Dendritic cell treated with granulocyte-macrophage colony-stimulating factor and Interleukin-4, amounts not matched to agents 40 ng/mL and 50 ng/mL, for 4 days (primary cell): Measurements from ENCODE around the gene LRRC71.
A peak's percentile ranks its signal among the peaks of the same experiment; 100 is the strongest.

Experiments
- H3K27ac Mint-ChIP-seq: one replicate; pipeline ENCODE4 v1.8.0; 2022; ENCODE audit warnings: mild to moderate bottlenecking, mixed read lengths
- H3K27me3 Mint-ChIP-seq: one replicate; pipeline ENCODE4 v1.8.0; 2022; ENCODE audit warnings: mild to moderate bottlenecking, mixed read lengths
- H3K36me3 Mint-ChIP-seq: one replicate; pipeline ENCODE4 v1.8.0; 2022; ENCODE audit warnings: low read depth, mixed read lengths
- H3K4me1 Mint-ChIP-seq: one replicate; pipeline ENCODE4 v1.8.0; 2022; ENCODE audit warnings: low read depth, mixed read lengths
- H3K4me3 Mint-ChIP-seq: one replicate; pipeline ENCODE4 v1.8.0; 2022; ENCODE audit warnings: mild to moderate bottlenecking, moderate library complexity, mixed read lengths
- H3K9me3 Mint-ChIP-seq: one replicate; pipeline ENCODE4 v1.8.0; 2022; ENCODE audit warnings: mixed read lengths
- intact Hi-C: fragments of 100-400 bp; cut with micrococcal nuclease; formaldehyde crosslinking; loops from one replicate; pipeline ENCODE4 v1.15.0; 2022

The LRRC71 gene

DNA sequence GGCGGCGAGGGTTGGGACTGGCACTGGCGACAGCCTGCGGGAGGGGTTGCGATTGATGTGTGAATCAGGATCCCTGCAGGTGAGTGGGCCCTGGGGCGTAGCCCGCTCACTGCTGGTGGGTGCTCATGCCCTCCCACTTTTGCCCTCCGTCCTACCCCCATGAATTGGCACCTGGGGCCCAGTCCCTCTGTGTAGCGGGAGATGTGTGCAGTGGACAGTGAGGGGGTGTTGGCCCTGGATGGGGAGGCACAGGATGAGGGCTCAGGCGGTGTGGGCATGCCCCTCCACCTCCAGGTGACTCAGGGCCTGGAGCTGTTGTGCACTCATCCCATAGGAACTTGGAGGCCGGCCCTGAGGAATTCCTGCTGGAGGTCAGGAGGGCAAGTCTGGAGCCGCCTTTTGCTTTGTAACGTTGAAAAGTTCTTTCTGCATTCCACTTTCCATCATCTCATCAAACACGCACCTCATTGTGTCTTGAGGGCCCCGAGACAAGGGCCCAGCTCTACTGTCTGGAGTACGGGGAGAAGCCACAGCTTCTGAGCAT lies 23.9 kb upstream of the LRRC71 start:
- Mint-ChIP-seq H3K4me1 (peaks cover 39% of the 10 kb centered on the region), H3K27ac (no peak overlapping the region), H3K9me3 (no peaks in the 10 kb centered on the region), H3K36me3 (no peaks in the 10 kb centered on the region), H3K27me3 (peaks cover 70% of the 10 kb centered on the region), H3K4me3 (no peak overlapping the region)
- intact Hi-C loops: no loop called here

DNA sequence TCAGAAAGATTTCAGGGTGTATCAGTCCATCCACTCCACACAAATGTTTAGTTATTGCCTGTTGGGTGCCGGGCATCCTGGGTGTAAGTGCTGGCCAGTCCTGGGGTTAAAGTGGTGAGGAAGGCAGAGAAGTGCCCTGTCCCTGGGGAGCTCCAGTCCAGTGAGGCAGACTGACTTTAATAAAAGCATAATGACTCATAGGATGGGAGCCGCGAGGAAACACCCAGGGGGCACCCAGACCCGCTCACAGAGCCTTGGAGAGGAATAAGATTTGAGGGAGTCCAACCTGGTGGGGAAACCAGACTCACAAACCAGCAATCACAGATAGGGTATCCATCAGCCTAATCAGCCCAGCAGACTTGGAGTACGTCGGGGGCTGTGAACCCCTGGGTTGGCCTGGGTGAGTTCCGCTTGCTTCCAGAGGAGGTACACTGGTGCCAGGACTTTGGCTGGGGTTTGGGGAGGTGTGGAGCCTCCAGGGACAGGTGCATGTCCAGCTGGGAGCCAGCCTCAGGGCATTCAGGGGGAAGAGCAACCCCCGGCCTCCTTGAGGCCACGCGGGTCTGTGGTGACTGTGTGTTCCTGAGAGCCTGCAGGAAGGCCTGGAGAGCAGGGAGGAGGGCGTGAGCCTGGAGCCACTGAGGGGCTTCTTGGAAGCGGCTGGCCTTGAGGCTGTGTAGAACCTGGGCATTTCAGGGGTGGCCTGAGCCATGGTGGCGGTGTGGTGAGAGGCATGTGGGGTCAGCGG lies 23.2 kb upstream of the LRRC71 start:
- intact Hi-C loops: no loop called here
- H3K36me3 Mint-ChIP-seq: no peaks in the 10 kb centered on the region
- peaks cover 37% of the 10 kb centered on the region for H3K4me1 Mint-ChIP-seq
- H3K4me3 Mint-ChIP-seq: no peak overlapping the region
- no peaks in the 10 kb centered on the region for H3K9me3 Mint-ChIP-seq
- peaks cover 71% of the 10 kb centered on the region for H3K27me3 Mint-ChIP-seq
- H3K27ac Mint-ChIP-seq: peak overlapping the region; percentile 52

DNA sequence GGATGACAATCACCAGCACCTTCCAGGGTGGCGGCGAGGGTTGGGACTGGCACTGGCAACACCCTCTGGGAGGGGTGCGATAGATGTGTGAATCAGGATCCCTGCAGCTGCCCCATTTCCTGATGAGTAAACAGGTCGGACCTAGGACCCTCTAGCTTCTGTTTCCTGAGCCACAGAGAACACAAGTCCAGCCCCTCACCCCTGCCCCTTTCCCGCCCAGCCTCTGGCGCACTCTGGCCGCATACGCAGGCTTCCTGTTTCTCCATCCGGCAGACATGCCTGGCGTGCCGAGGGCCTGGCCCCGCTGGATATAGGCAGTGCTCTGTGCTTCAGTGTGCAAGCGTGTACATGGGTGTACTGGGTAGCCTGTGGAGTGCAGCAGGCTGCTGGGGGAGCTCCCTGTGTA lies 22.3 kb upstream of the LRRC71 start:
- Mint-ChIP-seq H3K27ac (peak overlapping the region; percentile 52), H3K4me3 (no peak overlapping the region), H3K4me1 (peaks cover 37% of the 10 kb centered on the region), H3K36me3 (no peaks in the 10 kb centered on the region), H3K9me3 (no peaks in the 10 kb centered on the region), H3K27me3 (peaks cover 67% of the 10 kb centered on the region)
- intact Hi-C loops: no loop called here

DNA sequence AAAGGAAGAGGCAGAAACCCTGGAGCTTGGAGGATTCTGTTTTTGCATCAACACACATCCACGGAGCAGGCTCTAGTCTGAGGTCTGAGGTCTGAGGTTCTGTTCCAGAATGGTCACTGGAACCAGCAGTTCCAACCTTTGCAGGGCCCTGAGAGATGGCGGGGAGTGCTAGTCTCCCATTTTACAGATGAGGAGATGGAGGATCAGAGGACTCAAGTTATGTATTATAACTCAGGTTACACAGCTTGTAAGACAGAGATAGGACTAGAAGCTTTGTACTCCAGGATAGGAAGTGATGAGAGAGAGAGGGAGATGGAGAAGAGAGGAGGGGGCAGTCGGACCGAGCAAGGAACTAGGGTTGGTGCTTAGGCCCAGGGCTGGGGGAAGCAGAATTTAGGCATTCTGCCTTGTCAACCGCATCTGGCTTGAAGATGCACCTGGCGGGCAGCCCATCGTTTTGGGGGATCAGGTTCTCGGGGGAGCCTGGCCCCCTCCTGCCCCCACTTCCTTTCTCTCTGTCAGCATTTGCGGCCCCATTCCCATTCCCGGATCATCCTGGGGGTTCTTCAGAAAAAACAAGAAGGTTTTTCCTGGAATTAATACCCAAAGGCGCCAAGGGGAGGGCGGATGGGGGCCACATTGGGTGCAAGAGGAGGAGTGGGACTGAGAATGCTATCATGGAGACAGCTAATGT lies 21.3 kb upstream of the LRRC71 start:
- peak overlapping the region; percentile 52 for H3K27ac Mint-ChIP-seq

DNA sequence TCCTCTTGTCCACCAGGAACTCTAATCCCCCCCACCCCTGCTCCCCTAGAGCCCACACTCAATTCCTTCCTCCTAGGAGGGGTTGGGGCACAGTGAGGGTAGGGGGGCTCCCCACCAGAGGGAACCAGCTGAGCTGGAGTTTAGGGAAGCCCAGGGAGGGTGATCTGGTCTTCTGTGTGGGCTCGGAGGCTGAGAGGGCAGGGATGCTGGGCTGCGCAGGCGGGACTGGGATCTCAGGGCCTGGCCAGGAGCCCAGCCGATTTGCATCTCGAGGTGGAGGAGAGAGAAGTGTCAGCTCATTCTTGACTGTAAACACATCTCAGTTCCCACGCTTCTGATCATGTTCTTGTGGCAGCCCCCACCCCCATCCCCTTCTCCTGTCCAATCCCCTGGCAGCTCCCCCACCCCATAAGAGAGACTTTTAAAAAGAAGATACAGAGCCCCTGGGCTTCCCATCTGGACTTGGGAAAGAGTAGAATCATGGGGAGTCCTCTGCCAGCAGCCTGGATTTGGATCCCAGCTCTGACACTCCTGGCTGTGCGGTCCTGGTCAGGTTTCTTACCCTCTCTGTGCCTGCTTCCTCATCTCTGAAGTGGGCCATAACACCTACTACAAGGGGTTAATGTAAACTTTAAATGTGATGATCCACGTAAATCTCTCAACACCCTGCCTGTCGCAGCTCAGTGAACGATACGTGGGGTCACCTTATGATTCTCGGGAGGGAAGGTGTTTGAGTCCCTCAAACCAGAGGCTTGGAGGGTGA lies 20.3 kb upstream of the LRRC71 start:
- H3K27ac Mint-ChIP-seq: no peak overlapping the region
- H3K36me3 Mint-ChIP-seq: no peaks in the 10 kb centered on the region
- H3K27me3 Mint-ChIP-seq: peaks cover 59% of the 10 kb centered on the region
- intact Hi-C loops: no loop called here
- H3K9me3 Mint-ChIP-seq: no peaks in the 10 kb centered on the region
- H3K4me1 Mint-ChIP-seq: peaks cover 37% of the 10 kb centered on the region
- H3K4me3 Mint-ChIP-seq: no peak overlapping the region

More for the DNA sequence above, 21.3 kb upstream of the LRRC71 start:
- Mint-ChIP-seq H3K27me3 (peaks cover 66% of the 10 kb centered on the region), H3K9me3 (no peaks in the 10 kb centered on the region), H3K4me3 (no peak overlapping the region), H3K4me1 (peaks cover 37% of the 10 kb centered on the region), H3K36me3 (no peaks in the 10 kb centered on the region)
- intact Hi-C loops: no loop called here

DNA sequence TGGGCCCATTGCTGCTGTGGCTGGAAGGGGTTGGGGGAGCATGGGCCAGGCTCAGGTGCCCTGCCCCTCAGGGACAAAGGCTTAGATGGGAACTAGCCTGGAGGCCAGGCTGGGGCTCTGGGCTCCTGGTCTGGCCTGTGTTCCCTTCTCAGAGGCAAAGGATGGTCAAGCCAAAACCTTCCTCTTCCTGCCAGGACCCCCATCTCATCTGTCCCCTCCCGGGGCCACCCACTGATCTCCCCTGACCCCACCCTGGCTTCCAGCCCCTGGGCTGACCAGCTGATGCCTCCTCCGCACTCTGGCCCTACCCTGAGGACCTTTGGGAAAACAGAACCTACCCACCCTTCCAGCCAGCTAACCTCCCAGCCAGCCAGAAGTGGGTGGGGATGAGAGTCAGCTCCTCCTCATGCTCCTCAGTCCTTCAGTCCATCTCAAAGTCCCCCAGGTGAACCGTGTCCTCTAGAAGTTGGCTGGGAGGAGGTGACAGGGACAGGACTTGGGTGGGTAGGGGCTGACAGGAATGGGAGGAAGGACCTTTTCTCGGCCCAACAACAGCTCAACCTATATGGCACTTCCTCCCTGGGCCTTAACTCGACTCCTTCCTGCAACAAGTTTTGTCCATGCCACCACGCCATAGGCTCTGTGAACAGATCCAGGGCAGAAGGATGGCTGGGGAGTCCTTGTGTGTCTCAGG lies 19.4 kb upstream of the LRRC71 start:
- H3K4me1 Mint-ChIP-seq: peaks cover 46% of the 10 kb centered on the region
- H3K4me3 Mint-ChIP-seq: no peak overlapping the region
- H3K36me3 Mint-ChIP-seq: no peaks in the 10 kb centered on the region
- peak overlapping the region; percentile 60 for H3K27ac Mint-ChIP-seq
- H3K27me3 Mint-ChIP-seq: peaks cover 57% of the 10 kb centered on the region
- H3K9me3 Mint-ChIP-seq: no peaks in the 10 kb centered on the region
- intact Hi-C loops: no loop called here

DNA sequence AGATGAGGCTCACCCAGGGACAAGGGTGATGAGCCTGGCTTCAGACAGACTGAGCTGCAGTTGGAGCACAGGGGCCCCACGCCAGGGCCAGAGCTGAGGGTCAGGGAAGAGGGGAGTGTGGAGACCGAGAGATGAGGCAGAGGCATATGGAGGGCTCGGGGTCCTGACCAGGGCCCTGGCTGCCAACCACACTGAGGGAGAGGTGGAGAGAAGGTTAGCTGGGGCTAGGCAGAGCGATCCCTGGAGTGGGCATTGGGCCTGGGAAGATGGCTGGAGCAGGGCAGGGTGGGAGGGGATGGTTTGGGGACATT lies 18.9 kb upstream of the LRRC71 start:
- Mint-ChIP-seq H3K27ac (peak overlapping the region; percentile 60), H3K36me3 (no peaks in the 10 kb centered on the region), H3K4me1 (peaks cover 48% of the 10 kb centered on the region), H3K9me3 (no peaks in the 10 kb centered on the region), H3K27me3 (peaks cover 52% of the 10 kb centered on the region), H3K4me3 (no peak overlapping the region)
- intact Hi-C loops: no loop called here

DNA sequence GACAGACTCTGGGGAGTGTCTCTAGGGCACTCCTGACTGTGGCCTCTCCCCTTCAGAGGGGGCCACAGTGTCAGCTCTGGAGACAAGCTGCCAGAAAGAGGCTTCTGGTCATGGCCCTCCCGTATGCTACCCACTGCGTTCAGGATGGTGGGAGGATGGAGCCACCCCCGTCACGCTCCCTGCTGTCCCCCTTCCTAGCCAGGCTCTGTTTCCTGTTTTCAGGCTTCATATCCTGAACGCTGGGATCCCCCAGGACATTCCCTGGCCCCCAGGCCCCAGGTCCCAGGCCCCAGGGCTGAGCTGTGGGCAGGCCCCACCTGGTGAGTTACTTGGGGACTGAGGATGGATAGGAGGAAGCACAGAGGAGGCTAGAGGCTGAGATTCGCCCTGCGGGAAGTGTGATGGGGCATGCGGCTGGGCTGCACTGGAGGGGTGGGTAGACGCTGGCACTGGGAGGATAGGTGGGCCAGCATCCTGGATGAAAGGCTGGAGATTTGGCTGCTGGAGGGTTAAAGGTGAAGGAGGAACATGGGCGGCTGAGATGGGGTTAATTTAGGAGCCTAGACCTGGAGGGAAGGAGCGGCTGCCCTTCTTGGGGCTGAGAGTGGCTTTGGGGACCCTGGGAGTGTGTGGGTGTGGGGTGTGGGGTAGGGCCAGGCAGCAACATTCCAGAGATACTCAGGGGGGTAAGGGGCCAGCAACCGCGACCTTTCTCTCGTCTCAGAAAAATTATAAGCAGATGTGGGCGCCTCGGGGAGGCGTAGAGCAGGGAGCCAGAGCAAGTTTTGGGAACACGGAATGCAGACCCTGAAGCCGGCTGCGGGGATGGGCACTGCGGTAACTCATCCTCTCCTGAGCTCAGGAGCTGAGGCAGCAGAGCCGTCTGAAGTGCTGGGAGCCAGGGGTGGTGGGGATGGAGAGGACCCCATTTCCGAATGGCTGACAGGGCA lies 18.2 kb upstream of the LRRC71 start:
- H3K4me3 Mint-ChIP-seq: no peak overlapping the region
- H3K27ac Mint-ChIP-seq: peak overlapping the region; percentile 60
- intact Hi-C loops: no loop called here
- peaks cover 46% of the 10 kb centered on the region for H3K27me3 Mint-ChIP-seq
- H3K9me3 Mint-ChIP-seq: no peaks in the 10 kb centered on the region
- H3K4me1 Mint-ChIP-seq: peaks cover 54% of the 10 kb centered on the region
- H3K36me3 Mint-ChIP-seq: no peaks in the 10 kb centered on the region

DNA sequence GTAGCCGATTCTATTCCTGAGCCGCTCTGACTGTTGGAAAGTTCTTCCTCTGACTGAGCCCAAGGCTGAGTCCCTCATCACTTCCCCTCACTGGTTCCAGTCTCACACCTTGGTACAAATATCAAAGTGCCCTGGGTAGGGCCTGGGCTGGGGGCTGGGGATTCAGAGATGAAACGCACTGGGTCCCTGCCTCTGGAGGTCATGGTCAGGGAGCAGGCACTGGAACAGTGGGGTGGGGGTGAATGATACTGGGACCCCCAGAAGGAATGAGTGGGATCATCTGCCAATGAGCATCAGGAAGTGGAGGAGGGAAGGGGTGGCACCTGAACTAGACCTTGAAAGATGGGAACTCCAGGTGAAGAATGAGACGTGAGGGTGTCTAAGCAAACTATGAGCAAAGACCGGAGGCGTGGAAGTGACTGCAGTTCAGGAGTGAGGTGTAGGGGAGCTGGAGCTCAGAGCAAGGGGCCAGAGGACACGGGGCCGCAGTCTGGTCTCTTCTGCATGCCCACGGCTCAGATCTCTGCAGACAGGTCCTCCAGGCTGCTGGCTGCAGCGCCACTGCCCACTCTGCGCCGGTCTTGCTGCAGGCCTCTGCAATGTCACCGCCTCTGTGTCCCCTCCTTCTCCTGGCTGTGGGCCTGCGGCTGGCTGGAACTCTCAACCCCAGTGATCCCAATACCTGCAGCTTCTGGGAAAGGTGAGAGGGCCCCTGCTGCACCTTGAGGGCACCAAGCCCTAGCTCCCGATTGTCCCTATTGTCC lies 16.9 kb upstream of the LRRC71 start:
- Mint-ChIP-seq H3K27me3 (peaks cover 38% of the 10 kb centered on the region), H3K4me1 (peaks cover 50% of the 10 kb centered on the region), H3K9me3 (no peaks in the 10 kb centered on the region), H3K36me3 (no peaks in the 10 kb centered on the region), H3K27ac (no peak overlapping the region), H3K4me3 (no peak overlapping the region)
- intact Hi-C loops: no loop called here

DNA sequence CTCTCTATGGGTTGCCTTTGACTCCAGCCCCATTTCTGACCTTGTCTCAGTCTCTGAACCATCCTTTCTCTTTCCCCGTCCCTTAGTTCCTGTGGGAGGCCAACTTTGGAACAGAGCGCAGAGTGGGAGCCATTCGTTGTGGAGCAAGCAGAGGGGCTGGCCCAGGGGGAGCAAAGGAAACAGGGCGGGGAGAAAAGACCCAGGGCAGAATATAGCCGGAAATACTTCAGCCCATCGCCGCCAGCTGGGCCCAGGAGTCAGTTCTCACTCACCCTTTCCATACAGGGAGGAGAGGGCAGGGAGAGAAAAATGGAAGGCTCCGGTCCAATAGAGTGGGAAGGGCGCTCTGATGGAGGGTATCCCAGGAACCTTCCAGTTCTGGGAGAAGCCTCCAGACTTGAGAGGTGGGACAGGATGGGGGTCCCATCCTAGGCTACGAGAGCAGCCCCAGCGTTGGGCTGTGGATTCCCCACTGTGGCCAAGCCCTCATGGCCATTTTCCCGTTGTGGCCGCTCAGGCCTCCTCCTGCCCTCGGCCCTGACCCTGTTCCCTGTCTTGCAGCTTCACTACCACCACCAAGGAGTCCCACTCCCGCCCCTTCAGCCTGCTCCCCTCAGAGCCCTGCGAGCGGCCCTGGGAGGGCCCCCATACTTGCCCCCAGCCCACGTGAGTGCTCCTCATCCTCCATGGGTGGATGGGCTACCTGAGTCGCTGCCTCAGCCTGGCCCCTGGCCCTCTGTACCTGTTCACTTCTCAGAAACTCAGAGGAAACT lies 16.1 kb upstream of the LRRC71 start:
- Mint-ChIP-seq H3K27ac (peak overlapping the region; percentile 65), H3K4me3 (no peak overlapping the region)

DNA sequence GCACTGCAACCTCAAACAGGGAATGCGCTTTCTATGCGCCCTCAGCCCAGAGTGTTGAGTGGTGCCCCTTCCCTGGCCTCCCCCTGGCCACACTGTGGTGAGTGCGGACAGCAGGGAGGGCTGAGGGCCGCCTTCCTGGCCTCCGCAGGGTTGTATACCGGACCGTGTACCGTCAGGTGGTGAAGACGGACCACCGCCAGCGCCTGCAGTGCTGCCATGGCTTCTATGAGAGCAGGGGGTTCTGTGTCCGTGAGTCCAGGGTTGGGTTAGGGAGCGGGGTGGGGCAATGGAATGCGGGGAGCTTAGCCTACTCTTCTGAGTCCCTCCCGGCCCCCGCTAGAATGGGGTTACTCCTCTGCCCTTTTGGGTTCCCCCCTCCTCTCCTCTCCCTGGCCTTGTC lies 15.3 kb upstream of the LRRC71 start:
- H3K27ac Mint-ChIP-seq: peak overlapping the region; percentile 65
- H3K9me3 Mint-ChIP-seq: no peaks in the 10 kb centered on the region
- peaks cover 31% of the 10 kb centered on the region for H3K27me3 Mint-ChIP-seq
- no peaks in the 10 kb centered on the region for H3K36me3 Mint-ChIP-seq
- intact Hi-C loops: no loop called here
- no peak overlapping the region for H3K4me3 Mint-ChIP-seq
- peaks cover 36% of the 10 kb centered on the region for H3K4me1 Mint-ChIP-seq

More for the DNA sequence above, 16.1 kb upstream of the LRRC71 start:
- intact Hi-C loops: no loop called here
- no peaks in the 10 kb centered on the region for H3K9me3 Mint-ChIP-seq
- H3K36me3 Mint-ChIP-seq: no peaks in the 10 kb centered on the region
- H3K4me1 Mint-ChIP-seq: peaks cover 42% of the 10 kb centered on the region
- peaks cover 31% of the 10 kb centered on the region for H3K27me3 Mint-ChIP-seq

DNA sequence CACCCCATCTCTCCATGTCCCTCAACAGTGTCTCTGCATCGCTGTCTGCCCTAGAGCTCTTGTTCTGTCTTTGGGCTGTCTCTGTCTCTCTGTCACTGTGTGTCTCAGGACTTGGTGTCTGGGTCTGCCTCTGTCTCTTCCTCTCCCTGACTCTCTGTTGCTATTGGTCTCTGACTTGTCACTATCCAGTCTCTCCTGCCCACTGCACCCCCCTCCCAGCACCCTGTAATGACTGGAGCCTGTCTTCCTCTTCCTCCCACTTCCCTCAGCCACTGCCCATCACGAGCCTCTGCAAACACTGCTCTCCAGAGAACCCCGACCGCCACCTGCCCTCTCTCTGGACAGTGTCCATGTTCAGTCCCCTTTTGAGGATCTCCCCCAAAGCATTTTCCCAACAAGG lies 14.8 kb upstream of the LRRC71 start:
- H3K27ac Mint-ChIP-seq: peak overlapping the region; percentile 65
- H3K4me3 Mint-ChIP-seq: no peak overlapping the region
- H3K27me3 Mint-ChIP-seq: peaks cover 34% of the 10 kb centered on the region

More for the DNA sequence above, 14.8 kb upstream of the LRRC71 start:
- intact Hi-C loops: no loop called here
- Mint-ChIP-seq H3K36me3 (no peaks in the 10 kb centered on the region), H3K4me1 (peaks cover 34% of the 10 kb centered on the region), H3K9me3 (no peaks in the 10 kb centered on the region)
